GM12875 (cell line): ENCODE results near the gene SKIL.

ENCODE experiments used
- H3K4me3 ChIP-seq: one replicate; pipeline ENCODE4 v1.5.1; 2011; ENCODE audit warnings: low read depth, low read length, control low read depth
- CTCF ChIP-seq: IDR thresholded peaks from 2 replicates; pipeline ENCODE4 v1.5.1; 2011; ENCODE audit warnings: low read depth, mild to moderate bottlenecking, control low read depth, inconsistent platforms, low read length, moderate library complexity, borderline replicate concordance; ENCODE audit not compliant: insufficient read depth

SKIL gene

DNA sequence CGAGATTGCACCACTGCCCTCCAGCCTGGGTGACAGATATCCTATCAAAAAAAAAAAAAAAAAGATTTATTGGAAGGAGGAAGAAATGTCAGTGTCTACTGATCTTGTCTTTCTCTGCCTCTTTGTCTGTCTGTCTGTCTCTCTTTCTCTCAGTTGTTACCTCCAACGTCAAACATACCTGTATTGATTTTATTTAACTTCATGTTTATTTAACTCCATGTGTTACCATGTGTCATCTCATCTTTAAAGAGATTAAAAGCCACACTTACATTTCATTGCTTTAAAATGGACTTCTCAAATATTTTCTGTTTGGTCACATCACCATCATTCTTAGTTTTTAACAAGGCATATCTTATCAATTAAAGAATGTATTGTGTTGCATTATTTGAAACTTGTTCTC, 70.6 kb downstream of the SKIL start:
- no peak overlapping the region for H3K4me3 ChIP-seq
- no peak for TF ChIP-seq CTCF

DNA sequence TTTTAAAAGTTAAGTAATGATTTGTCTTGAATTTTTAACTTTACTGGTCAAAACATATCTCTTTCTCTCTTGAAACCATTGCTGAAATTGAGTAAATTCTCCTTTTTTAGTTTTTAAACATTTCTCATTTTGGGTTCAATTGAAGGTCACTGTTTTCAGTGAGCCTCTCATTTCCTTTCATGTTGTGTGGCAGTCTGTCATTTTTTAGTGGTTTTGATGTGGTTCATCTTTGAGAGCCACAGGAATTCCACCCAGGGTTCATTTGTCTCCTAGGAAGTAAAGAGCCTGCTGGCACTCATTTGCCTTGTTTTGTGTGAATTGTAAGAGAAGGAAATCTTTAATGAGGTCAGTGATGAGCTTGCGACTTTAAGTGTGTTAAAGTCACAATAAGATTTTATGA, 71.5 kb downstream of the SKIL start:
- H3K4me3 ChIP-seq = no peak overlapping the region
- no peak for TF ChIP-seq CTCF

DNA sequence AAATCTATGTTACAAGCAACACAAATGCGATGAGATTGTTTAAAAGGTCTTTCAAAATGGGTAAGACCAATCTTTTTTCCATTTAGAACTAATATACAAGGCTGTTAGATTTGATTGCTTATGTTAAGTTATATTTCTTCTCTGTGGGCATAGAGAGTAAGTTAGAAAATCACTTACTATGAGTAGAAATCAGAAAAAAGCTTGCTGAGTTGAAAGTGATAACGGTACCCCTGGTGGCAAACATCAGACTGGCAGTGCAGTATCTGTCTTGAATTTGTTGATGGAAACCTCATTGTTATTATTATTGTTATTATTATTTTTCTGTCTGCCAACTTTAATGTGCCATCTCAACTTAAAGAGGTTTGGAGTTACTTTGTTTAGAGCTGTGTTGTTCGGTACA, 73.5 kb downstream of the SKIL start:
- no peak for TF ChIP-seq CTCF
- no peak overlapping the region for H3K4me3 ChIP-seq

- H3K4me3 ChIP-seq = no peak overlapping the region
- no peak for TF ChIP-seq CTCF
Measured at GRCh38 chr3:170432416-170432815, 74.9 kb downstream of the SKIL start.

- TF ChIP-seq CTCF = no peak
- no peak overlapping the region for H3K4me3 ChIP-seq
Measured at GRCh38 chr3:170436697-170437096, 79.2 kb downstream of the SKIL start.

DNA sequence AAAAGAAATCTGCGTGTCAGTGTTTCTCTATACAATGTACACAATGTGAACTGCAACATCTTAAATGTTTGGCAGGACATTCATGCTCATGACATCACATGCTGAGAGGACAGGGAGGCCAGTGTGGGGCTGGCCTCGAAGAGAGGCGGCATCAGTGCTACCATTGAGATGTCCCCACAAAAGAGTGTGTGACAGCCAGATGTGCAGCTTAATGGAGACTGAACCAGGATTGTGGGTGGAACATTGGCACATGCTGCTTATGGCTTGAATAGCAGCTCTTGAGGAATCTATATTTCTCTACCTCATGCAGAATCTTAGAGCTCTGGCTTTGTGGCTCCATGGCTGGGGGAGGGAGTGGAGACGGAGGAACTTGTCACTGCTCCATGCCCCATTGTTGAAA, 79.7 kb downstream of the SKIL start:
- TF ChIP-seq CTCF = no peak
- no peak overlapping the region for H3K4me3 ChIP-seq

- no peak for TF ChIP-seq CTCF
- H3K4me3 ChIP-seq = no peak overlapping the region
Measured at GRCh38 chr3:170437696-170438407, 80.3 kb downstream of the SKIL start.
